Measurements from ENCODE around the gene ATP2C1.
"Not testable (repeated sequence)": the region's sequence is repeated elsewhere in the genome, so short reads cannot be mapped to it uniquely, and the experiment has no call there.

ATP2C1 gene

GRCh38 chr3:130893376-130894129 lies at the start of gene ATP2C1:
ATP2C1 (plus strand) TSS chr3:130894084; CDS start chr3:130894770, 686 bp downstream.
- peak; percentile 37 to 96 (median 88) for DNase-seq

GRCh38 chr3:130844462-130844861 lies 49.4 kb upstream of the ATP2C1 start:
- no peak for DNase-seq

- no peak for DNase-seq
These were observed 47.7 kb upstream of the ATP2C1 start for GRCh38 chr3:130846181-130846580.

- DNase-seq, result peak in 4 of 56 donors; percentile 2 to 22 (median 14)
These were observed 44.8 kb upstream of the ATP2C1 start for GRCh38 chr3:130849091-130849552.

GRCh38 chr3:130850044-130850797 lies 43.7 kb upstream of the ATP2C1 start:
- peak in 13 of 56 donors; percentile 4 to 60 (median 18) for DNase-seq

GRCh38 chr3:130850843-130851242 lies 43.0 kb upstream of the ATP2C1 start:
- DNase-seq, result no peak

- no peak for DNase-seq
These were observed 42.6 kb upstream of the ATP2C1 start for GRCh38 chr3:130851277-130851676.

- DNase-seq, result no peak
These were observed 40.3 kb upstream of the ATP2C1 start for GRCh38 chr3:130853581-130853980.

- no peak for DNase-seq
These were observed 39.5 kb upstream of the ATP2C1 start for GRCh38 chr3:130854208-130854864.

- no peak for DNase-seq
These were observed 36.4 kb upstream of the ATP2C1 start for GRCh38 chr3:130857336-130858026.

- not testable (repeated sequence) for DNase-seq
These were observed 31.8 kb upstream of the ATP2C1 start for GRCh38 chr3:130862130-130862529.

- no peak for DNase-seq
These were observed 28.4 kb upstream of the ATP2C1 start for GRCh38 chr3:130865489-130865888.

- no peak for DNase-seq
These were observed 27.6 kb upstream of the ATP2C1 start for GRCh38 chr3:130866327-130866726.

- DNase-seq, result no peak
These were observed 23.5 kb upstream of the ATP2C1 start for GRCh38 chr3:130870423-130870822.

GRCh38 chr3:130876594-130876993 lies 17.3 kb upstream of the ATP2C1 start:
- DNase-seq, result no peak

- DNase-seq, result no peak
These were observed 15.4 kb upstream of the ATP2C1 start for GRCh38 chr3:130878464-130878863.

- no peak for DNase-seq
These were observed 4.4 kb upstream of the ATP2C1 start for GRCh38 chr3:130889416-130889946.

GRCh38 chr3:130892759-130893375 lies 1.0 kb upstream of the ATP2C1 start:
- DNase-seq, result peak in 49 of 56 donors; percentile 1 to 87 (median 59)

GRCh38 chr3:130894130-130894985 lies 474 bp downstream of the ATP2C1 start:
- peak in 46 of 56 donors; percentile 8 to 84 (median 52) for DNase-seq

- DNase-seq, result no peak
These were observed 1.0 kb downstream of the ATP2C1 start for GRCh38 chr3:130894986-130895280.

All from amygdala (tissue), 56 donors.